GM21737 (cell line): ENCODE results near the gene PLS1.

Source experiments
- ATAC-seq: cut with Tn5 transposase; IDR thresholded peaks from one replicate; pipeline ENCODE4 v1.9.1; 2021; ENCODE audit warnings: mild to moderate bottlenecking, moderate library complexity; ENCODE audit not compliant: unreplicated experiment

Gene PLS1

GRCh38 chr3:142636664-142637063, 40.5 kb downstream of the PLS1 start:
- ATAC-seq = no peak

GRCh38 chr3:142638291-142638690, 42.1 kb downstream of the PLS1 start:
- no peak for ATAC-seq

DNA sequence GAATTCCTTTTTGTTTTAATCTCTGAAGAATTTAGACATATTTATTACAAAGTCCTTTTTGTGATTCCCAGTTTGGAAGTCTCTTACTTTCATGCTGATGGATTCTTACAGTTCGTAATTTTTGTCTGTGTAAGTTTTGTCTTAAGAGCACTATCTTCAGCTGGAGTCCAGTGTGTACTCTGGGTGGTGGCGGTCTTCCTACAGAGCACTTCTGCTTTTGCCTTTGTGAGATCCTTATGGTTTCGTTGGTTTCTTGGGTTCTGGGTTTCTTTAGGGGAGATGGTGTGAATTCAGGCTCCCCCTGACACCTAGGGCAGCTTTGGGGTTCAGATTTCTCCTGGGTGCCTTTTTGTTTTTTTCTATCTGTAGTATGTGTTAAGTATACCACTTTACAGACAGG, 45.3 kb downstream of the PLS1 start:
- no peak for ATAC-seq

DNA sequence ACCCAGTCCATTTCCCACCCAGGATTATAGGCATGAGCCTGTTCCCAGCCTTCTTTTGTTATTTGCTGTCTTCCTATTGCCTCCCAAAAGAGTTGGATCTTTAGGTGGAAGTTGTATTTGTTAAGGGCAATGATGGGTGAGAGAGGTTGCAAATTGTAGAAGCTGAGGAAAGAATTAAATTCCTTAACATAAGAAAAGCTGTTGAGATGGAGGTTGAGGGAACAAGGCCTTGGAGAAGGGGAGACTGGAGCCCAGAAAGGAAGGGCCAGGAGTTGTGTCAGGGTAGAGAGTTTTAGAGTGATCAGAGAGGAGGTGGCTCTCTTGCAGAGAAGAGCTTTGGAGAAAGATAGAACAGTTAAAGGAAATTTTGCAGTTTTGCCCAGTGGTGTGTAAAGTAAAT, 46.8 kb downstream of the PLS1 start:
- no peak for ATAC-seq

DNA sequence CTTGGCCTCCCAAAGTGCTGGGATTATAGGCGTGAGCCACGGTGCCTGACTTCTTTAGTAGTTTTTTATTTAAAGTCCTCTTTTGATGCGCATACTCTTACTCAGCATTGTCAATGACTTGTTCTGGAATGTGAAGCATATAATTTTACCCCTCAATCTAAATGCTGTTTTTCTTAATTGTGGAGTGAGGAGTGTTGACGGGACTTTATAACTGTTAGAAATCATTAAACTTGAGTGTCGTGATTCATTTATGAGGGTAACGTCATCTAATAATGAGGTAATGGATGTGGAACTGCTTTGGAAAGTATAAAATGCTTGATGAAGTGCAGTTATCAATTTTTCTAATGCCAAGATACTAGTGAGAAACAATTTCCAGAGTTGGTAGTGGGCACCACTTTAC, 48.3 kb downstream of the PLS1 start:
- no peak for ATAC-seq

GRCh38 chr3:142645236-142645793, 49.1 kb downstream of the PLS1 start:
- ATAC-seq = no peak

DNA sequence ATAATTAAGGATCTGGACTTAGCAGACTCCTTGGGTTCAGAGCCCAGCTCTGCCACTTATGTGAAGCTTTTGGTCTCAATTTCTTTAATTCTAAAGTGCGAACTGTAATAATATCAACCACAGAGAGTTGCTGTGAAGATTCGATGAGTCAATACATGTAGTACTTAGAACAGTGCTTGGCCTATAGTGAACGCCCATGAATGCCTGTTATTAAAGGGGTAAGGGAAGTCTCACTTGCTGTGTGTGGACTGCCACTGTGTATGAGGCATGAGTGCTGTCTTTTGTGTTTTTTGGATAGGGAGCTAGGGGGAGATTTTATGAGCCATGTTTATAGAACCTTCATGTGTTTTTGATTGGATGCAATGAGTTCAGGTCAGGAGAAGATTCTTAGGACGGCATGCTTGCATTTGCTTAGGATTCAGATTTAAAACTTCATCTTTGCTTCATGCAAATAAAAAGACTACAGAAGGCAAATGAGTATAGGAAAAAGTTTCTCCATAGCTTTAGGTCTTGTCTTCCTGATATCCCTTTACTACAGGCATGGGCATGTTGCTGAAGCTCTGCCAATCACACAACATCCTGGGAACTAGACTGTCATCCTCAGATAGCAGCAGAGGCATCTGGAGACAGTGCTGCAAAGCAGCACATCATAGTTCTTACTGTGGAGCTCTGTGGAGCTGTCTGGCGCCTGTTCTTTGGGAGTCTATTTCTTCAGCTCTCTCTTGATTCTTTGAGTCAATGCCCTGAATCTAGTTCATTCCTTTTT, 50.0 kb downstream of the PLS1 start:
- ATAC-seq = no peak

- ATAC-seq = no peak
These were observed 51.7 kb downstream of the PLS1 start for GRCh38 chr3:142647856-142648255.

GRCh38 chr3:142648950-142649349, 52.8 kb downstream of the PLS1 start:
- no peak for ATAC-seq

GRCh38 chr3:142650001-142650693, 54.0 kb downstream of the PLS1 start:
- ATAC-seq = no peak

- no peak for ATAC-seq
These were observed 55.5 kb downstream of the PLS1 start for GRCh38 chr3:142651711-142652110.

DNA sequence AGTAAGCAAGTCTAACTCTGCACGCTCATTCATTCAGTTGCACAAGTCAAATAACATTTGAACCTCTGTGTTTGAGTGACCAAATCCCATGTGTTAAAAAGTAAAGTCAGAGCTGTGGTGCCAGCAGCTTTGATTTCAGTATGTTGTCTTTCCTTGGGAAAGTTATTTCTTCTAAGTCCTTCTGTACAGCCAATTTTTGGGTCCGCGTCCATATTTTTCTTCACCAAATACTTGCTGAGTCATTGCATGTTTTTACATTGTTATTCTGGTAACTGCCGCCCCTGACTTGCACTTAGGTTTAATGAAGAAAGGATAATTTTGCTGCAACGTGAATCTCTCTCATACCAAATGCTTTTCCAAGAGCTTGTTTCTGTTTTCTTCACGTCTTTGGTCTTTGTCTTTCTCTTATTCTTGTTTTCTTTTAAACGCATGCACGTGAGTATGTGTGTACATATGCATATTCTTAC, 56.7 kb downstream of the PLS1 start:
- ATAC-seq = no peak

DNA sequence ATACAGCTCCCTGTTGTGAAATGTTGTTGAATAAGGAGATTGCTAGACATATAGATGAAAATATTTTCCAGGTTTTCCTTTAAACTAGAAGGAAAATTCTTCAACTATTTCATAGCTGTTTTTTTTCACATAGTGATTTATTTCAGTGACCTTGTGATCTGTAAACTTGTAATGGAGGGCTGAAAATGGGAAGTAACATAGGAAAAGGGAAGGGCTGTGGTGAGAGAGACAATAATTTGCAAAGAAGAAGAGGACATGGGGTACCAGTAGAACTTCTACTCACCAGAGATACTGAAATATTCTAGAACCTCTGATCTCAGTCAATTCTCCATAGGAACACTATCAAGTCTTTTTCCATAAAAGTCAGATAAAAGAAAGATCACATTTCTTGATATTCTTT, 60.4 kb downstream of the PLS1 start:
- no peak for ATAC-seq

DNA sequence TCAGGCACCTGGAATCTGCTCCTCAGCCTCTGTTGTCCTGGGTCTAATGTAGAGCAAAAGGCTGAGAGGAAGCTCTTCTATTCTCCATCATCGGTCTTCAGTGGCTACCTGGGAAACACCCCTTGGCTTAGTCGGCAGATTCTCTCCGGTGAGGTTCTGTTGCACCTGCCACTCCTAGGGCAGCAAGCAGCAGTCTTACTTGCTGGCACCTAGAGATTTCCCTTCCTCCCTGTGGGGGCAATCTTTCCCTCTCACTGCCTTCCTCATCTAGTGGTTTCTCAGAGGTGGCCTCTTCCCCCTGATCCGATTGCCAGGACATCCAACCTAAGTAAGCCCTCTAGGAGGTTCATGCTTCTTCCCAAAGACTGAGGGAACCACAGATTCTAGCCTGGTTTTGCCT, 60.8 kb downstream of the PLS1 start:
- no peak for ATAC-seq

GRCh38 chr3:142660383-142660782, 64.2 kb downstream of the PLS1 start:
- no peak for ATAC-seq

- ATAC-seq = no peak
These were observed 64.7 kb downstream of the PLS1 start for GRCh38 chr3:142660893-142661292.

DNA sequence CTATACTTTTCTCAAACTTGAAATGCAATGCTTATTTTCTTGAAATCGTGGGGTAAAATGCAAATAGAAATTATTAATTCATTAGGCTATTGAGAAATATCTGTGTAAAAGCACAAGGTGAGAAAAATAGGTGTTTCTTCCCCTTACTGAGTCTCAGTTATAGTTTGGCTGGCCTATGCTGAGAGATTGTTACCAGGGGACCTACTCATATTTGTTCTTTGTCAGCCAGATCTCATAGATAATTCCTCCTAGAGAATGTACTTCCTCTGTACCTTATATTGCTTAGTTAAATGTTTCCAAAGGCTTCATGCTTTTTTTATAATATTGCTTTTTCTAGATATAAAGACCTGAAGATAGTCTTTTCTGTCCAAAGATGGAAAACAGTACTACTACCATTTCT, 67.7 kb downstream of the PLS1 start:
- ATAC-seq = no peak

- no peak for ATAC-seq
These were observed 68.1 kb downstream of the PLS1 start for GRCh38 chr3:142664311-142664710.

- ATAC-seq = no peak
These were observed 68.6 kb downstream of the PLS1 start for GRCh38 chr3:142664819-142665218.

GRCh38 chr3:142670120-142670519, 73.9 kb downstream of the PLS1 start:
- ATAC-seq = no peak

- no peak for ATAC-seq
These were observed 80.0 kb downstream of the PLS1 start for GRCh38 chr3:142676151-142676550.

GRCh38 chr3:142680710-142681109, 84.5 kb downstream of the PLS1 start:
- no peak for ATAC-seq
